ENCODE results near the gene CREB3L1. TPM values are rescaled to one million over a fixed set of nuclear protein-coding genes. Genes with fewer than 3 reads are reported as not detected.
"Not testable (repeated sequence)": the region's sequence is repeated elsewhere in the genome, so short reads cannot be mapped to it uniquely, and the experiment has no call there.

Gene CREB3L1
- polyA plus RNA-seq, 3 donors: 11.4 to 15.5 (median 13.2) TPM

GRCh38 chr11:46295312-46296058 is 18.0 kb downstream of the CREB3L1 start:
- DNase-seq (ENCODE audit: low read depth in 3 of 3, low spot score in 2 of 3): no peak

- DNase-seq (ENCODE audit: low read depth in 3 of 3, low spot score in 2 of 3): no peak
Observed at GRCh38 chr11:46296059-46296527, 18.6 kb downstream of the CREB3L1 start.

- DNase-seq (ENCODE audit: low read depth in 3 of 3, low spot score in 2 of 3): no peak
Observed at GRCh38 chr11:46296528-46297448, 19.3 kb downstream of the CREB3L1 start.

GRCh38 chr11:46298699-46299433 is 21.4 kb downstream of the CREB3L1 start:
- DNase-seq (ENCODE audit: low read depth in 3 of 3, low spot score in 2 of 3): no peak

- no peak for DNase-seq (ENCODE audit: low read depth in 3 of 3, low spot score in 2 of 3)
Observed at GRCh38 chr11:46299451-46299961, 22.0 kb downstream of the CREB3L1 start.

- DNase-seq (ENCODE audit: low read depth in 3 of 3, low spot score in 2 of 3): no peak
Observed at GRCh38 chr11:46300270-46300669, 22.8 kb downstream of the CREB3L1 start.

- no peak for DNase-seq (ENCODE audit: low read depth in 3 of 3, low spot score in 2 of 3)
Observed at GRCh38 chr11:46302866-46303265, 25.4 kb downstream of the CREB3L1 start.

GRCh38 chr11:46304036-46304435 is 26.6 kb downstream of the CREB3L1 start:
- DNase-seq (ENCODE audit: low read depth in 3 of 3, low spot score in 2 of 3): not testable (repeated sequence)

GRCh38 chr11:46304605-46305179 is 27.2 kb downstream of the CREB3L1 start:
- no peak for DNase-seq (ENCODE audit: low read depth in 3 of 3, low spot score in 2 of 3)

GRCh38 chr11:46305295-46305694 is 27.8 kb downstream of the CREB3L1 start:
- no peak for DNase-seq (ENCODE audit: low read depth in 3 of 3, low spot score in 2 of 3)

- no peak for DNase-seq (ENCODE audit: low read depth in 3 of 3, low spot score in 2 of 3)
Observed at GRCh38 chr11:46306296-46306853, 28.9 kb downstream of the CREB3L1 start.

GRCh38 chr11:46307369-46307768 is 29.9 kb downstream of the CREB3L1 start:
- no peak for DNase-seq (ENCODE audit: low read depth in 3 of 3, low spot score in 2 of 3)

- no peak for DNase-seq (ENCODE audit: low read depth in 3 of 3, low spot score in 2 of 3)
Observed at GRCh38 chr11:46307785-46308341, 30.4 kb downstream of the CREB3L1 start.

- DNase-seq (ENCODE audit: low read depth in 3 of 3, low spot score in 2 of 3): no peak
Observed at GRCh38 chr11:46308631-46309419, 31.4 kb downstream of the CREB3L1 start.

- no peak for DNase-seq (ENCODE audit: low read depth in 3 of 3, low spot score in 2 of 3)
Observed at GRCh38 chr11:46309814-46310259, 32.4 kb downstream of the CREB3L1 start.

GRCh38 chr11:46315033-46315738 is 37.7 kb downstream of the CREB3L1 start:
- DNase-seq (ENCODE audit: low read depth in 3 of 3, low spot score in 2 of 3): no peak

GRCh38 chr11:46315783-46316563 is 38.5 kb downstream of the CREB3L1 start:
- no peak for DNase-seq (ENCODE audit: low read depth in 3 of 3, low spot score in 2 of 3)

Data from right renal cortex interstitium (tissue), 3 donors.